Measurements from ENCODE around the gene PARP16.

DNA sequence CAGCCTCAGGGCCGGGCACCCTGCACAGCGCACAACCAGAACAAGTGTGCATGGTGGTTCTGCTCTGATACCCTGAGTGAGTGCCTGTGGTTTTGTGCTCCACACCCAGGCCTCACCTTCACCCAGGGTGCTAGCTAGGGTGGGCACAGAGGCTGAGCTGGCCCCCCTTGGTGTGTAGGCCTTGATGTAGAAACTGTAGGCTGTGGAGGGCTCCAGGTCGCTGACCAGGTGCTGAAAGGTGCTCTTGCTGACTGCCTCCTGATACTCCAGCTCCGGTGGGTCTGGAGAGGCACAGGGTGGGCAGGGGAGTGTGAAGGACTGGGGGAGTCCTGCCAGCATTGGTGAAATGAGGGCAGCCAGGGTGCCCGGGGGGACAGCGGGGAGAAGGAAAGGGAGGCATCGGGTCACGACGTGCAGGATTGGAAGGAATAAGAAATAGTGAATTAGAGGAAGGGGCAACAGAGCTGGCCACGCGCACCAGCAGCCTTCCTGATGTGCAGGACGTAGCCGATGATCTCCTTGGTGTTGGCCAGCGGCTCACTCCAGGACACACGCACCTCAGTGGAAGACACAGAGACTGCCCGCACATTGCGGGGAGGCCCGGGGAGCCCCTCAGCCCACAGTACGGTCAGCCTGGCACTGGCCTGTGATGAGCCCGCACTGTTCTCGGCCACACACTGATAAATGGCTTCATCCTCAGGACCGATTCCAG is 44.4 kb upstream of the PARP16 start:
- TF ChIP-seq POLR2AphosphoS5 (IDR thresholded peaks at IDR 0.05), result no peak
- TF ChIP-seq, protein P1, sequence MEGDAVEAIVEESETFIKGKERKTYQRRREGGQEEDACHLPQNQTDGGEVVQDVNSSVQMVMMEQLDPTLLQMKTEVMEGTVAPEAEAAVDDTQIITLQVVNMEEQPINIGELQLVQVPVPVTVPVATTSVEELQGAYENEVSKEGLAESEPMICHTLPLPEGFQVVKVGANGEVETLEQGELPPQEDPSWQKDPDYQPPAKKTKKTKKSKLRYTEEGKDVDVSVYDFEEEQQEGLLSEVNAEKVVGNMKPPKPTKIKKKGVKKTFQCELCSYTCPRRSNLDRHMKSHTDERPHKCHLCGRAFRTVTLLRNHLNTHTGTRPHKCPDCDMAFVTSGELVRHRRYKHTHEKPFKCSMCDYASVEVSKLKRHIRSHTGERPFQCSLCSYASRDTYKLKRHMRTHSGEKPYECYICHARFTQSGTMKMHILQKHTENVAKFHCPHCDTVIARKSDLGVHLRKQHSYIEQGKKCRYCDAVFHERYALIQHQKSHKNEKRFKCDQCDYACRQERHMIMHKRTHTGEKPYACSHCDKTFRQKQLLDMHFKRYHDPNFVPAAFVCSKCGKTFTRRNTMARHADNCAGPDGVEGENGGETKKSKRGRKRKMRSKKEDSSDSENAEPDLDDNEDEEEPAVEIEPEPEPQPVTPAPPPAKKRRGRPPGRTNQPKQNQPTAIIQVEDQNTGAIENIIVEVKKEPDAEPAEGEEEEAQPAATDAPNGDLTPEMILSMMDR (IDR thresholded peaks at IDR 0.05 in 8 of 11, conservative IDR thresholded peaks at IDR 0.05 in 3 of 11), result no peak
